Limb (tissue), 2 donors: Measurements from ENCODE around the gene TECR.
"Not testable (repeated sequence)": the region's sequence is repeated elsewhere in the genome, so short reads cannot be mapped to it uniquely, and the experiment has no call there.

Experiments
- DNase-seq, 2 donors: peaks; one replicate each; pipeline ENCODE4 v3.0.0-alpha.2; 2016; ENCODE audit errors: extremely low spot score in 2 of 2

Gene TECR

GRCh38 chr19:14560776-14561108 lies 31.3 kb downstream of the TECR start:
- DNase-seq: no peak

GRCh38 chr19:14561249-14561648 lies 31.9 kb downstream of the TECR start:
- no peak for DNase-seq

- no peak for DNase-seq
Observed at GRCh38 chr19:14561847-14562351, 32.5 kb downstream of the TECR start.

- no peak for DNase-seq
Observed at GRCh38 chr19:14562660-14563589, 33.5 kb downstream of the TECR start.

GRCh38 chr19:14563590-14563926 lies 34.2 kb downstream of the TECR start:
- no peak for DNase-seq

GRCh38 chr19:14563989-14564651 lies 34.7 kb downstream of the TECR start:
- no peak for DNase-seq

- not testable (repeated sequence) for DNase-seq
Observed at GRCh38 chr19:14564652-14565297, 35.4 kb downstream of the TECR start.

GRCh38 chr19:14565298-14565679 lies 35.9 kb downstream of the TECR start:
- no peak for DNase-seq

GRCh38 chr19:14565765-14566711 lies 36.6 kb downstream of the TECR start:
- DNase-seq: no peak

- no peak for DNase-seq
Observed at GRCh38 chr19:14566712-14567077, 37.3 kb downstream of the TECR start.

- DNase-seq: no peak
Observed at GRCh38 chr19:14567079-14567478, 37.7 kb downstream of the TECR start.

- DNase-seq: no peak
Observed at GRCh38 chr19:14570864-14571527, 41.6 kb downstream of the TECR start.

- peak; percentile 91 to 93 for DNase-seq
Observed at GRCh38 chr19:14571695-14572490, 42.5 kb downstream of the TECR start, which contains the start of gene NDUFB7. NDUFB7 (minus strand) TSS chr19:14572066; CDS start chr19:14572000, 66 bp downstream.

GRCh38 chr19:14575428-14575980 lies 46.1 kb downstream of the TECR start:
- DNase-seq: no peak

- no peak for DNase-seq
Observed at GRCh38 chr19:14576363-14576762, 47.0 kb downstream of the TECR start.

GRCh38 chr19:14577264-14577663 lies 47.9 kb downstream of the TECR start:
- no peak for DNase-seq

- DNase-seq: no peak
Observed at GRCh38 chr19:14577885-14578427, 48.6 kb downstream of the TECR start.

- no peak for DNase-seq
Observed at GRCh38 chr19:14580623-14581237, 51.3 kb downstream of the TECR start.

- no peak for DNase-seq
Observed at GRCh38 chr19:14582894-14583340, 53.5 kb downstream of the TECR start, which contains the start of gene CLEC17A. CLEC17A (plus strand) TSS chr19:14583084; CDS start chr19:14583161, 77 bp downstream.
